ENCODE results near the gene BRMS1L.

GRCh38 chr14:35853225-35853624 lies 27.1 kb downstream of the BRMS1L start:
- TF ChIP-seq CTCF (IDR thresholded peaks at IDR 0.05) (no peak), ZFX (IDR thresholded peaks at IDR 0.05; ENCODE audit: borderline replicate concordance) (no peak)
